Neural cell (in vitro differentiated cells): Measurements from ENCODE around the gene TBPL1. TPM values are rescaled to one million over a fixed set of nuclear protein-coding genes. Genes with fewer than 3 reads are reported as not detected.
"Not testable (repeated sequence)": the region's sequence is repeated elsewhere in the genome, so short reads cannot be mapped to it uniquely, and the experiment has no call there.

Experiments used
- H2AFZ ChIP-seq: fragments of 200-600, 300-800 bp; sonication (generic), shearing (Covaris generic); 2 replicates; pipeline ENCODE4 v1.6.0; 2014; ENCODE audit warnings: low read depth, mild to moderate bottlenecking, antibody characterized with exemption, low read length, moderate library complexity
- H3F3A ChIP-seq: fragments of 200-600 bp; shearing (Covaris generic); 2 replicates; pipeline ENCODE4 v1.6.1; 2016; ENCODE audit warnings: mild to moderate bottlenecking, moderate library complexity, mixed read lengths, antibody characterized with exemption, low read length; ENCODE audit not compliant: insufficient read depth, poor library complexity, severe bottlenecking
- H3K27ac ChIP-seq: fragments of 200-600, 300-800 bp; sonication (generic), shearing (Covaris generic); 2 replicates; pipeline ENCODE4 v1.5.1; 2014; ENCODE audit warnings: mild to moderate bottlenecking, low read length, moderate library complexity
- H3K27me3 ChIP-seq: fragments of 300-800, 200-600 bp; sonication (generic), shearing (Covaris generic); 2 replicates; pipeline ENCODE4 v1.6.0; 2014; ENCODE audit warnings: mild to moderate bottlenecking, low read depth, low read length, moderate library complexity; ENCODE audit not compliant: insufficient read depth
- H3K36me3 ChIP-seq: fragments of 300-800, 200-600 bp; sonication (generic), shearing (Covaris generic); 2 replicates; pipeline ENCODE4 v1.5.1; 2014; ENCODE audit warnings: mild to moderate bottlenecking, antibody characterized with exemption, low read length, moderate library complexity; ENCODE audit not compliant: insufficient read depth
- H3K4me2 ChIP-seq: fragments of 300-800, 200-600 bp; sonication (generic), shearing (Covaris generic); 2 replicates; pipeline ENCODE4 v1.6.0; 2014; ENCODE audit warnings: mild to moderate bottlenecking, low read length
- H3K4me3 ChIP-seq: fragments of 300-800, 200-600 bp; sonication (generic), shearing (Covaris generic); 2 replicates; pipeline ENCODE4 v1.5.1; 2014; ENCODE audit warnings: mild to moderate bottlenecking, low read length, moderate library complexity
- H3K79me2 ChIP-seq: fragments of 200-600 bp; shearing (Covaris generic); replicated peaks from 2 replicates; pipeline ENCODE4 v1.6.0; 2014; ENCODE audit warnings: mild to moderate bottlenecking, low read length, moderate library complexity; ENCODE audit not compliant: insufficient read depth
- H3K9ac ChIP-seq: fragments of 300-800, 200-600 bp; sonication (generic), shearing (Covaris generic); 2 replicates; pipeline ENCODE4 v1.6.1; 2016; ENCODE audit warnings: mild to moderate bottlenecking, low read length, mixed read lengths
- H3K9me2 ChIP-seq: fragments of 200-600 bp; shearing (Covaris generic); 2 replicates; pipeline ENCODE4 v1.6.1; 2016; ENCODE audit warnings: mild to moderate bottlenecking, low read length, mixed read lengths; ENCODE audit not compliant: insufficient read depth
- H3K9me3 ChIP-seq: fragments of 200-600, 300-800 bp; sonication (generic), shearing (Covaris generic); 2 replicates; pipeline ENCODE4 v1.6.1; 2016; ENCODE audit warnings: mild to moderate bottlenecking, mixed run types, low read length, moderate library complexity, mixed read lengths
- H4K20me1 ChIP-seq: fragments of 200-600 bp; shearing (Covaris generic); 2 replicates; pipeline ENCODE4 v1.6.1; 2016; ENCODE audit warnings: mild to moderate bottlenecking, mixed run types; ENCODE audit not compliant: insufficient read depth
- EP300 ChIP-seq: fragments of 450-650 bp; conservative IDR thresholded peaks from 2 replicates; pipeline ENCODE4 v1.6.1; 2014; ENCODE audit warnings: antibody characterized with exemption, mild to moderate bottlenecking, moderate library complexity; ENCODE audit not compliant: poor library complexity, severe bottlenecking
- EZH2 ChIP-seq: fragments of 200-600, 300-800 bp; shearing (Covaris generic), sonication (generic); IDR thresholded peaks from 2 replicates; pipeline ENCODE4 v1.6.1; 2014; ENCODE audit warnings: antibody characterized with exemption, low read length, borderline replicate concordance, mild to moderate bottlenecking; ENCODE audit not compliant: insufficient read depth, poor library complexity, severe bottlenecking
- MXI1 ChIP-seq: fragments of 450-650 bp; conservative IDR thresholded peaks from 2 replicates; pipeline ENCODE4 v1.6.1; 2014; ENCODE audit warnings: antibody characterized with exemption, mild to moderate bottlenecking; ENCODE audit not compliant: poor library complexity, severe bottlenecking
- POLR2AphosphoS5 ChIP-seq: IDR thresholded peaks from 2 replicates; pipeline ENCODE4 v1.6.1; 2012
- RAD21 ChIP-seq: fragments of 450-650 bp; conservative IDR thresholded peaks from 2 replicates; pipeline ENCODE4 v1.6.1; 2014; ENCODE audit warnings: antibody characterized with exemption, mild to moderate bottlenecking, moderate library complexity
- SMC3 ChIP-seq: fragments of 450-650 bp; conservative IDR thresholded peaks from 2 replicates; pipeline ENCODE4 v1.6.1; 2014; ENCODE audit warnings: antibody characterized with exemption, mild to moderate bottlenecking, moderate library complexity; ENCODE audit not compliant: poor library complexity
- TAF1 ChIP-seq: IDR thresholded peaks from 2 replicates; pipeline ENCODE4 v1.6.1; 2012; ENCODE audit warnings: low read depth
- polyA plus RNA-seq: library from polyadenylated mRNA; depleted of rRNA; stranded (reverse); fragments of >200 nt; gene quantifications from 2 replicates; pipeline ENCODE4 v1.2.3, GENCODE V29; 2014
- TF ChIP-seq, protein P1 (sequence below): IDR thresholded peaks from 2 replicates; pipeline ENCODE4 v1.6.1; 2012; ENCODE audit warnings: borderline replicate concordance
- TF ChIP-seq, protein P2 (sequence below): fragments of 450-650 bp; IDR thresholded peaks from 2 replicates; pipeline ENCODE4 v1.5.1; 2014; ENCODE audit warnings: antibody characterized with exemption, mild to moderate bottlenecking, moderate library complexity; ENCODE audit not compliant: poor library complexity, severe bottlenecking

TBPL1 gene
- polyA plus RNA-seq, 1 donor from 2014 or later: 110 TPM

DNA sequence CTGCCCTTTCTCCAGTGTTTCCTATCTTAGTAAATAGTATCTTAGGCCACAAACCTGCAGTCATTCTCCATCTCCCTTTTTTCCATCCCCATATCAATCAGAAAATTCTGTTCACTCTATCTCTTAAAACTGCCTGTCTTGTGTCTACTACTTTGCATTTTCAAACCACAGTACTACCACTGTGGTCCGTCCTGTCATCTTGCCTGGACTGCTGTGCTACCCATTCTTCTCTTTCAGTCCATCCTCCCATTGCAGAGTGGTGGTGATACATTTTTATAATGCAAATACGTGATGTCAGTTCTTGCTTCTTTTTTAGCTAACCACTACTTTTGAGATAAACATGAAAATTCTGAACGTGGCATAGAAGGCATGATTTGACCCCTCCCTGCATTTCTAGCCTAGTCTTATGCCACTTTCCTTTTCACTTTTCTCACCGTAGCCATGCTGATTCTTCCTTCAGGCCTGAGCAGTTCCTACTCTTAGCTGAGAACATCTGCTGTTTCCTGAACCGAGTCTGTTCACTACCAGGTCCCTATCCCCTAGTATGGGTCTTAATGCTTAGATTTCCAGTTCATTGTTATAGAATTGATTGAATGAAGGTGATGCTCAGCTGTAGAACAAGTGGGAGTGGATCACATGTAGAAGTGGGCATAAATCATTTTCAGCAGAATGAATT lies 13.8 kb downstream of the TBPL1 start:
- H3F3A ChIP-seq: no peaks in the 10 kb centered on the region
- no peak overlapping the region for H3K9ac ChIP-seq
- H2AFZ ChIP-seq: no peak overlapping the region
- no peaks in the 10 kb centered on the region for H3K9me3 ChIP-seq
- TF ChIP-seq RAD21 (no peak), POLR2AphosphoS5 (no peak), TAF1 (no peak), EP300 (no peak), SMC3 (no peak), MXI1 (no peak), EZH2 (no peak)
- TF ChIP-seq, protein P1, sequence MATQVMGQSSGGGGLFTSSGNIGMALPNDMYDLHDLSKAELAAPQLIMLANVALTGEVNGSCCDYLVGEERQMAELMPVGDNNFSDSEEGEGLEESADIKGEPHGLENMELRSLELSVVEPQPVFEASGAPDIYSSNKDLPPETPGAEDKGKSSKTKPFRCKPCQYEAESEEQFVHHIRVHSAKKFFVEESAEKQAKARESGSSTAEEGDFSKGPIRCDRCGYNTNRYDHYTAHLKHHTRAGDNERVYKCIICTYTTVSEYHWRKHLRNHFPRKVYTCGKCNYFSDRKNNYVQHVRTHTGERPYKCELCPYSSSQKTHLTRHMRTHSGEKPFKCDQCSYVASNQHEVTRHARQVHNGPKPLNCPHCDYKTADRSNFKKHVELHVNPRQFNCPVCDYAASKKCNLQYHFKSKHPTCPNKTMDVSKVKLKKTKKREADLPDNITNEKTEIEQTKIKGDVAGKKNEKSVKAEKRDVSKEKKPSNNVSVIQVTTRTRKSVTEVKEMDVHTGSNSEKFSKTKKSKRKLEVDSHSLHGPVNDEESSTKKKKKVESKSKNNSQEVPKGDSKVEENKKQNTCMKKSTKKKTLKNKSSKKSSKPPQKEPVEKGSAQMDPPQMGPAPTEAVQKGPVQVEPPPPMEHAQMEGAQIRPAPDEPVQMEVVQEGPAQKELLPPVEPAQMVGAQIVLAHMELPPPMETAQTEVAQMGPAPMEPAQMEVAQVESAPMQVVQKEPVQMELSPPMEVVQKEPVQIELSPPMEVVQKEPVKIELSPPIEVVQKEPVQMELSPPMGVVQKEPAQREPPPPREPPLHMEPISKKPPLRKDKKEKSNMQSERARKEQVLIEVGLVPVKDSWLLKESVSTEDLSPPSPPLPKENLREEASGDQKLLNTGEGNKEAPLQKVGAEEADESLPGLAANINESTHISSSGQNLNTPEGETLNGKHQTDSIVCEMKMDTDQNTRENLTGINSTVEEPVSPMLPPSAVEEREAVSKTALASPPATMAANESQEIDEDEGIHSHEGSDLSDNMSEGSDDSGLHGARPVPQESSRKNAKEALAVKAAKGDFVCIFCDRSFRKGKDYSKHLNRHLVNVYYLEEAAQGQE: no peak
- TF ChIP-seq, protein P2, sequence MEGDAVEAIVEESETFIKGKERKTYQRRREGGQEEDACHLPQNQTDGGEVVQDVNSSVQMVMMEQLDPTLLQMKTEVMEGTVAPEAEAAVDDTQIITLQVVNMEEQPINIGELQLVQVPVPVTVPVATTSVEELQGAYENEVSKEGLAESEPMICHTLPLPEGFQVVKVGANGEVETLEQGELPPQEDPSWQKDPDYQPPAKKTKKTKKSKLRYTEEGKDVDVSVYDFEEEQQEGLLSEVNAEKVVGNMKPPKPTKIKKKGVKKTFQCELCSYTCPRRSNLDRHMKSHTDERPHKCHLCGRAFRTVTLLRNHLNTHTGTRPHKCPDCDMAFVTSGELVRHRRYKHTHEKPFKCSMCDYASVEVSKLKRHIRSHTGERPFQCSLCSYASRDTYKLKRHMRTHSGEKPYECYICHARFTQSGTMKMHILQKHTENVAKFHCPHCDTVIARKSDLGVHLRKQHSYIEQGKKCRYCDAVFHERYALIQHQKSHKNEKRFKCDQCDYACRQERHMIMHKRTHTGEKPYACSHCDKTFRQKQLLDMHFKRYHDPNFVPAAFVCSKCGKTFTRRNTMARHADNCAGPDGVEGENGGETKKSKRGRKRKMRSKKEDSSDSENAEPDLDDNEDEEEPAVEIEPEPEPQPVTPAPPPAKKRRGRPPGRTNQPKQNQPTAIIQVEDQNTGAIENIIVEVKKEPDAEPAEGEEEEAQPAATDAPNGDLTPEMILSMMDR: no peak
- H3K36me3 ChIP-seq: no peaks in the 10 kb centered on the region
- no peak overlapping the region for H3K4me2 ChIP-seq
- no peaks in the 10 kb centered on the region for H3K27me3 ChIP-seq
- peaks cover 73% of the 10 kb centered on the region for H3K79me2 ChIP-seq
- no peak overlapping the region for H3K27ac ChIP-seq
- no peak overlapping the region for H3K4me3 ChIP-seq
- H3K9me2 ChIP-seq: no peaks in the 10 kb centered on the region
- H4K20me1 ChIP-seq: no peaks in the 10 kb centered on the region

DNA sequence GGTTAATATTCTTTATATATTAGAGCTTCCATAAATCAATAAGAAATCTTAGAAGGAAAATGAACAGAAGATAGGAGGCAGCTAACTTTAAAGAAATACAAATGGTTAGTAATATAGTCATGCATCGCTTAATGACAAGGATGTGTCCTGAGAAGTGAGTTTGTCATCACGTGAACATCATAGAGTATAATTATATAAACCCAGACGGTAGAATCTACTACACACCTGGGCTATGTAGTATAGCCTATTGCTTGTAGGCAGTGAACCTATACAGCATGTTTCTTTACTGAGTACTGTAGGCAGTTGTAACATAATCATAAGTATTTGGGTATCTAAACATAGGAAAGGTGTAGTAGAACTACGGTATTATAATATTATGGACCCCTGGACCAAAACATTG lies 14.3 kb downstream of the TBPL1 start:
- Histone ChIP-seq H3K36me3 (no peaks in the 10 kb centered on the region), H3K27me3 (no peaks in the 10 kb centered on the region), H3K27ac (no peak overlapping the region), H3K4me2 (no peak overlapping the region), H4K20me1 (no peaks in the 10 kb centered on the region), H3K4me3 (no peak overlapping the region), H3K9me2 (no peaks in the 10 kb centered on the region), H3K9me3 (no peaks in the 10 kb centered on the region), H3K9ac (no peak overlapping the region), H3F3A (no peaks in the 10 kb centered on the region), H2AFZ (no peak overlapping the region), H3K79me2 (peaks cover 68% of the 10 kb centered on the region)
- TF ChIP-seq RAD21 (no peak), TAF1 (no peak), POLR2AphosphoS5 (no peak), EZH2 (no peak), SMC3 (no peak), EP300 (no peak), MXI1 (no peak)
- TF ChIP-seq, protein P1: no peak
- TF ChIP-seq, protein P2: no peak

DNA sequence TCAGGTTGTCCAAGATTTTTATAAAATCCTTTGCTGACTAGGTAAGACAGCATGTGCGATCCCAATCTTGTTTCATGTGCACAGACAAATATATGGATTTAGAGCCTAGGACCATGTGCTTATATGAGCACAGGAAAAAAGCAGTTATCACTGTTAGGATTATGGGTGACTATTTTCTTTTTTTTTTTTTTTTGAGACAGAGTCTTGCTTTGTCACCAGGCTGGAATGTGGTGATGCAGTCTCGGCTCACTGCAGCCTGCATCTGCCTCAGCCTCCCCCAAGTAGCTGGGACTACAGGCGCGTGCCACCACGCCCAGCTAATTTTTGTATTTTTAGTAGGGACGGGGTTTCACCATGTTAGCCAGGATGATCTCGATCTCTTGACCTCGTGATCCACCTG lies 14.8 kb downstream of the TBPL1 start:
- not testable (repeated sequence) for H3K27ac ChIP-seq, H3K4me2 ChIP-seq, H3K4me3 ChIP-seq, H4K20me1 ChIP-seq, H2AFZ ChIP-seq, H3K36me3 ChIP-seq, H3K9me2 ChIP-seq, H3K9me3 ChIP-seq, H3K27me3 ChIP-seq, H3F3A ChIP-seq, H3K9ac ChIP-seq
- H3K79me2 ChIP-seq: peaks cover 63% of the 10 kb centered on the region
